Peyer's patch (tissue), 4 donors: ENCODE results near the gene RPL29. TPM values are rescaled to one million over a fixed set of nuclear protein-coding genes. Genes with fewer than 3 reads are reported as not detected.

Experiments
- DNase-seq, 3 donors: peaks; one replicate each; pipeline ENCODE4 v3.0.0-alpha.2; 2017 to 2019
- H3K27ac ChIP-seq, 4 donors: fragments of 200-600 bp; sonication (generic); one replicate each; pipeline ENCODE4 v1.5.1; 2016 to 2019
- H3K27me3 ChIP-seq, 2 donors: fragments of 200-600 bp; sonication (generic); one replicate each; pipeline ENCODE4 v1.5.1; 2019
- H3K36me3 ChIP-seq, 3 donors: fragments of 200-600 bp; sonication (generic); one replicate each; pipeline ENCODE4 v1.5.1; 2016 to 2019
- H3K4me1 ChIP-seq, 4 donors: fragments of 200-600 bp; sonication (generic); one replicate each; pipeline ENCODE4 v1.5.1; 2016 to 2019
- H3K4me3 ChIP-seq, 4 donors: fragments of 200-600 bp; sonication (generic); 1 replicate in 3 of 4; 2 replicates in 1 of 4; pipeline ENCODE4 v1.5.1; 2016 to 2019; ENCODE audit warnings: mild to moderate bottlenecking in 1 of 4
- H3K9me3 ChIP-seq, 4 donors: fragments of 200-600 bp; sonication (generic); one replicate each; pipeline ENCODE4 v1.5.1; 2016 to 2019; ENCODE audit warnings: mild to moderate bottlenecking in 1 of 4
- CTCF ChIP-seq, 6 experiments: fragments of 450-650 bp in 4 of 6; fragments of 200-600 bp in 2 of 6; sonication (generic) in 1 of 6; IDR thresholded peaks; one replicate each; pipeline ENCODE4 v1.5.1; 2017 to 2019; ENCODE audit warnings: antibody characterized with exemption in 6 of 6, mild to moderate bottlenecking in 3 of 6, moderate library complexity in 1 of 6
- POLR2A ChIP-seq, 2 donors: fragments of 450-650 bp; IDR thresholded peaks; one replicate each; pipeline ENCODE4 v1.5.1; 2017; ENCODE audit warnings: antibody characterized with exemption in 2 of 2, mild to moderate bottlenecking in 2 of 2, moderate library complexity in 2 of 2
- total RNA-seq, 4 donors: library from RNA; depleted of rRNA; stranded (reverse); fragments of >200 nt; gene quantifications; one replicate each; pipeline ENCODE4 v1.1.0, GENCODE V29; 2016

The RPL29 gene
- total RNA-seq, 4 donors from 2014 or later = 643 to 841 (median 711) TPM

GRCh38 chr3:51968883-51969678 is 26.6 kb downstream of the RPL29 start:
- no peak overlapping the region for H3K4me3 ChIP-seq
- H3K27ac ChIP-seq = peak overlapping the region in 2 of 4 donors; percentile 84 to 97
- no peak for DNase-seq
- TF ChIP-seq CTCF (IDR thresholded peaks at IDR 0.05) (no peak), POLR2A (IDR thresholded peaks at IDR 0.05) (no peak)
- H3K4me1 ChIP-seq = peaks cover under 1 to 30% (median 8%) of the 10 kb centered on the region in 4 donors
- H3K9me3 ChIP-seq = no peaks in the 10 kb centered on the region
- H3K27me3 ChIP-seq = no peaks in the 10 kb centered on the region
- no peaks in the 10 kb centered on the region for H3K36me3 ChIP-seq

GRCh38 chr3:51968170-51968775 is 27.4 kb downstream of the RPL29 start:
- TF ChIP-seq CTCF (IDR thresholded peaks at IDR 0.05) = no peak
- TF ChIP-seq POLR2A (IDR thresholded peaks at IDR 0.05) = no peak
- peaks cover 0 to 29% (median 7%) of the 10 kb centered on the region in 4 donors for H3K4me1 ChIP-seq
- no peak for DNase-seq
- H3K36me3 ChIP-seq = no peaks in the 10 kb centered on the region
- no peaks in the 10 kb centered on the region for H3K27me3 ChIP-seq
- peak overlapping the region; percentile 63 to 97 (median 86) for H3K4me3 ChIP-seq
- H3K9me3 ChIP-seq = no peaks in the 10 kb centered on the region
- peak overlapping the region; percentile 84 to 97 (median 90) for H3K27ac ChIP-seq

- Histone ChIP-seq H3K36me3 (no peaks in the 10 kb centered on the region), H3K9me3 (no peaks in the 10 kb centered on the region), H3K27ac (peak within 1 kb of the TSS; percentile 84 to 97 (median 90)), H3K4me1 (peaks cover 0 to 29% (median 7%) of the 10 kb centered on the region in 4 donors), H3K4me3 (peak within 1 kb of the TSS; percentile 63 to 97 (median 86)), H3K27me3 (no peaks in the 10 kb centered on the region)
- DNase-seq = peak; percentile 31 to 80 (median 71)
- TF ChIP-seq POLR2A (IDR thresholded peaks at IDR 0.05) = peak in 1 of 2 donors; percentile 23
- no peak for TF ChIP-seq CTCF (IDR thresholded peaks at IDR 0.05)
These were observed 28.1 kb downstream of the RPL29 start, which contains the start of gene PCBP4 for GRCh38 chr3:51967384-51968169. PCBP4 (minus strand) TSS chr3:51967454; CDS start chr3:51961240, 6,214 bp downstream.

GRCh38 chr3:51966922-51967383 is 28.7 kb downstream of the RPL29 start:
- peak overlapping the region; percentile 84 to 97 (median 90) for H3K27ac ChIP-seq
- no peaks in the 10 kb centered on the region for H3K36me3 ChIP-seq
- peaks cover 0 to 29% (median 7%) of the 10 kb centered on the region in 4 donors for H3K4me1 ChIP-seq
- TF ChIP-seq CTCF (IDR thresholded peaks at IDR 0.05) (no peak), POLR2A (IDR thresholded peaks at IDR 0.05) (no peak)
- H3K27me3 ChIP-seq = no peaks in the 10 kb centered on the region
- H3K9me3 ChIP-seq = no peaks in the 10 kb centered on the region
- DNase-seq = no peak
- peak overlapping the region; percentile 63 to 97 (median 86) for H3K4me3 ChIP-seq

- no peak for DNase-seq
- peak overlapping the region; percentile 84 to 97 (median 90) for H3K27ac ChIP-seq
- peaks cover 0 to 29% (median 7%) of the 10 kb centered on the region in 4 donors for H3K4me1 ChIP-seq
- H3K27me3 ChIP-seq = no peaks in the 10 kb centered on the region
- no peaks in the 10 kb centered on the region for H3K9me3 ChIP-seq
- H3K4me3 ChIP-seq = peak overlapping the region; percentile 63 to 97 (median 86)
- TF ChIP-seq POLR2A (IDR thresholded peaks at IDR 0.05) = no peak
- no peak for TF ChIP-seq CTCF (IDR thresholded peaks at IDR 0.05)
- no peaks in the 10 kb centered on the region for H3K36me3 ChIP-seq
These were observed 29.2 kb downstream of the RPL29 start for GRCh38 chr3:51966486-51966885.
